Measurements from ENCODE around the gene RHEBL1. TPM values are rescaled to one million over a fixed set of nuclear protein-coding genes. Genes with fewer than 3 reads are reported as not detected.

Gene RHEBL1
- total RNA-seq, 4 donors from 2014 or later = 1.1 to 3.6 (median 1.6) TPM

GRCh38 chr12:49054096-49054495 is 15.7 kb downstream of the RHEBL1 start:
- TF ChIP-seq POLR2A (IDR thresholded peaks at IDR 0.05) (no peak), POLR2AphosphoS5 (IDR thresholded peaks at IDR 0.05) (no peak), EP300 (IDR thresholded peaks at IDR 0.05) (no peak), CTCF (IDR thresholded peaks at IDR 0.05) (no peak)
- H3K4me3 ChIP-seq = no peak overlapping the region
- no peaks in the 10 kb centered on the region for H3K27me3 ChIP-seq
- 90% methylated on average over 5 of the region's 5 CpGs for WGBS
- no peak overlapping the region for H3K27ac ChIP-seq
- H3K9me3 ChIP-seq = no peaks in the 10 kb centered on the region
- H3K36me3 ChIP-seq = peaks cover 59% of the 10 kb centered on the region
- peaks cover 54% of the 10 kb centered on the region for H3K4me1 ChIP-seq
- DNase-seq (ENCODE audit: low spot score in 2 of 2) = no peak

DNA sequence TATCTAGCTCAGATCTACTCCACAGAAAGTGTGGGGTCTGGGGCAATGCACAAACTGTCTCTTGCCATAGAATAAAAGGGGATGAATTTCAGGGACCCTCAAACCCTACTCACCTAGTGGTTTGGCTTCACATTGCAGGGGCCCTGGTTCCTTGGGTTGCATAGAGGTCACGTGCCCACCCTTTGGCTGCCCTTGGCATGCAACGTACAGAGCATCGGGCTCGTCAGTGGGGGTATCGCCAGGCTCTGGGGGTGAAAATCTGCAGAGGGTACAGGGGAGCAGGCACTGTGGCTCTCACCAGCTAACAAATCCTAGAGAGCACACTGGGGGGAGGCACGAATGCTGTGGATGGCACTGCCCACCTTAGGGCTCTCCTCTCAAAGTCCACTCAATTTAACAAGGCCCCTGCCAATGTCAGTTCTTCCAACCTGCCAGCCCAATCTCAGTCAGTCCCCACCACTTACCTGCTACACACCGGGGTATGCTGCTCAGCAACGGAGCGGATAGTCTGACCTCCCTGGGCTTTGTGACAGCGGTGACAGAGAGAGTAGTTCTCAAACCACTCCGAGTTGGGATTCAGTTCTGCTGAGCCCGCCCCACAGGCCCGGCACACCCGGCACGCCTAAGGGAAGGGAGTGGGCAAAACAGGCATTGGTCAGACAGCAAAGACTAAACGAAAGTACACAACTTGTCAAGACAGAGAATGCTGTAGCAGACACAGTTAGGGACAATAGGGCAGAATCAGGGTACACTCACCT is 17.1 kb downstream of the RHEBL1 start:
- WGBS = 71% methylated on average over 15 of the region's 16 CpGs
- peaks cover 74% of the 10 kb centered on the region for H3K36me3 ChIP-seq

GRCh38 chr12:49051777-49052438 is 17.9 kb downstream of the RHEBL1 start:
- DNase-seq (ENCODE audit: low spot score in 2 of 2) = no peak
- Histone ChIP-seq H3K4me1 (peaks cover 32% of the 10 kb centered on the region), H3K36me3 (peaks cover 79% of the 10 kb centered on the region), H3K4me3 (no peak overlapping the region), H3K27ac (no peak overlapping the region), H3K27me3 (no peaks in the 10 kb centered on the region), H3K9me3 (no peaks in the 10 kb centered on the region)
- TF ChIP-seq POLR2A (IDR thresholded peaks at IDR 0.05) (no peak), CTCF (IDR thresholded peaks at IDR 0.05) (no peak), EP300 (IDR thresholded peaks at IDR 0.05) (no peak), POLR2AphosphoS5 (IDR thresholded peaks at IDR 0.05) (no peak)
- 90% methylated on average over 16 of the region's 20 CpGs for WGBS

More for the DNA sequence above, 17.1 kb downstream of the RHEBL1 start:
- Histone ChIP-seq H3K4me3 (no peak overlapping the region), H3K27ac (no peak overlapping the region), H3K27me3 (no peaks in the 10 kb centered on the region), H3K4me1 (peaks cover 39% of the 10 kb centered on the region), H3K9me3 (no peaks in the 10 kb centered on the region)
- TF ChIP-seq EP300 (IDR thresholded peaks at IDR 0.05) (no peak), POLR2AphosphoS5 (IDR thresholded peaks at IDR 0.05) (no peak)
- DNase-seq (ENCODE audit: low spot score in 2 of 2) = no peak

GRCh38 chr12:49051373-49051764 is 18.4 kb downstream of the RHEBL1 start:
- no peak for DNase-seq (ENCODE audit: low spot score in 2 of 2)
- peaks cover 85% of the 10 kb centered on the region for H3K36me3 ChIP-seq

More at GRCh38 chr12:49051373-49051764, 18.4 kb downstream of the RHEBL1 start:
- Histone ChIP-seq H3K27ac (no peak overlapping the region), H3K4me1 (peaks cover 26% of the 10 kb centered on the region), H3K4me3 (no peak overlapping the region), H3K9me3 (no peaks in the 10 kb centered on the region), H3K27me3 (no peaks in the 10 kb centered on the region)
- TF ChIP-seq POLR2AphosphoS5 (IDR thresholded peaks at IDR 0.05) (no peak), POLR2A (IDR thresholded peaks at IDR 0.05) (no peak), CTCF (IDR thresholded peaks at IDR 0.05) (no peak), EP300 (IDR thresholded peaks at IDR 0.05) (no peak)
- WGBS = 91% methylated on average over 18 of the region's 18 CpGs

Data from suprapubic skin (tissue), 4 donors.